Naive B cell (primary cell): ENCODE measurements around the gene FSIP1. TPM values are rescaled to one million over a fixed set of nuclear protein-coding genes. Genes with fewer than 3 reads are reported as not detected.

Experiments used
- ATAC-seq, 2 donors: fragments of 150-1000 bp; cut with Tn5 transposase; 2 replicates each; pipeline ENCODE4 v1.10.0; 2021; ENCODE audit warnings: low read depth in 2 of 2, mild to moderate bottlenecking in 2 of 2, moderate library complexity in 2 of 2
- DNase-seq: peaks from one replicate; pipeline ENCODE4 v3.0.0; 2022
- H3K27ac Mint-ChIP-seq, 6 donors: one replicate each; pipeline ENCODE4 v1.8.0; 2020 to 2022; ENCODE audit warnings: mild to moderate bottlenecking in 6 of 6, mixed read lengths in 6 of 6, moderate library complexity in 5 of 6, inconsistent platforms in 2 of 6
- H3K27me3 Mint-ChIP-seq, 3 donors: one replicate each; pipeline ENCODE4 v1.8.0; 2021 to 2022; ENCODE audit warnings: mixed read lengths in 3 of 3, mild to moderate bottlenecking in 1 of 3
- H3K36me3 Mint-ChIP-seq, 2 donors: one replicate each; pipeline ENCODE4 v1.8.0; 2020 to 2022; ENCODE audit warnings: mixed read lengths in 2 of 2, inconsistent platforms in 1 of 2, mild to moderate bottlenecking in 1 of 2
- H3K4me1 Mint-ChIP-seq, 3 donors: one replicate each; pipeline ENCODE4 v1.8.0; 2020 to 2022; ENCODE audit warnings: mixed read lengths in 3 of 3, inconsistent platforms in 1 of 3, mild to moderate bottlenecking in 1 of 3, moderate library complexity in 1 of 3
- H3K4me3 Mint-ChIP-seq, 8 donors: one replicate each; pipeline ENCODE4 v1.8.0; 2020 to 2022; ENCODE audit warnings: mild to moderate bottlenecking in 8 of 8, mixed read lengths in 8 of 8, moderate library complexity in 8 of 8, inconsistent platforms in 2 of 8
- H3K9me3 Mint-ChIP-seq, 7 donors: one replicate each; pipeline ENCODE4 v1.8.0; 2020 to 2022; ENCODE audit warnings: mixed read lengths in 7 of 7, mild to moderate bottlenecking in 5 of 7, inconsistent platforms in 2 of 7, moderate library complexity in 1 of 7
- polyA plus RNA-seq, 6 donors: library from polyadenylated mRNA; unstranded; fragments of 300-500 nt; fragmentation: Illumina TruSeq; gene quantifications; one replicate each; pipeline ENCODE4 v1.2.3, GENCODE V29; 2021; ENCODE audit warnings: low read depth in 6 of 6

FSIP1 gene
- polyA plus RNA-seq, 6 donors from 2014 or later = 0.14 to 0.44 (median 0.27) TPM

DNA sequence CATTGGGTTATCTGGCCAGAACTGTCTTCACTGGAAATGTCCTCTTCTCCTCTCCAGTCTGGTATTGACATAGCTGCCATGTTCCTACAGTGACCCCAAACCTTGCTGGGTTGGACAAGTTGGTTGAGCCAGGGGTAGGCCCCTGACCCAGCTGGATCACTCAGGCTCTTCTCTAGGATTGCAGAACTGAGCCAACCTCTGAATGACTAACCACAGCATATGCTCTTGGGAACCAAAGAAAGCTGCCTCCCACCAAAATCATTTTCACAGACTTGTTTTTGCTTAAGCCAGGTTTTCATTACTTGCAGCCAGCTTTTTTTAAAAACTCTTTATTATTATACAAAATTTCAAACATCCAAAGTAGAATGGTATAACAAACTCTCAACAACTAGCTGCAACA, 41.4 kb downstream of the FSIP1 start:
- Mint-ChIP-seq H3K9me3 (no peaks in the 10 kb centered on the region), H3K27me3 (peaks cover 0 to 4% (median 0%) of the 10 kb centered on the region in 3 donors), H3K4me1 (no peaks in the 10 kb centered on the region), H3K4me3 (no peak overlapping the region), H3K36me3 (no peaks in the 10 kb centered on the region), H3K27ac (no peak overlapping the region)
- DNase-seq = no peak
- no peak for ATAC-seq

DNA sequence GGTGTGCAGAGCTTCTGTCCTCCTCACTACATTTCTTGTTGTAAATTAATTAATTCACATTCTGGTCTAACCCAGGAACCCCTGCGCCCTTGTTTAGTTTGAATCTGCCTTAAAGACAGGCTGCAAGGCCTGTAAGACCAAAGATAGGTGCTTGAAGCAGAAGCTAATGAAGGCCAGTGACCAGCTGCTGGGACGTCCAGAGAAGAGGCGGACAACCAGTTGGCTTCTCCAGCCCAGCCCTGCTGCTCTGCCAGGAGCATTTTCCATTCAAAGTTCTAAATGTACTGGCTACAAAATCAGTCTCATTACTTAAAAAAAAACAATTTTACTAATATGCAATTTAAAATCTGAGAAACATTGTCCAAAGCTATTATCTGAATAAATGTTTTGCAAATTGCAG, 43.6 kb downstream of the FSIP1 start:
- no peak for DNase-seq
- no peaks in the 10 kb centered on the region for H3K4me1 Mint-ChIP-seq
- ATAC-seq = no peak

DNA sequence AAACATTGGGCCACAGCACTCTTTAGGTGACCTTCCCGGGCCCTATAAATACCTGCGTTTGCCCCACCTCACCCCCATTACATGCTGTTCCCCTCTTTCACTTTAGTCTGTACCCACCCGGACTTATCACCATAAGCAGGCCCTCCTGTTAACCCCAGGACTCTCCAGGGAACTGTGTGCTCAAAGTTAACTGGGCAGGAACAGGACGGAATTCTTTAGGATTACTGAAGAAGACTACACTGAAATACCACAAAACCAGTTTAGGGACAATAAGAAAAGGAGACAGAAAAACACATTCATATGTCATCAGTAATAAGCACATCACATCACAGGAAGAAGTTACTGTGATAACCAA, 45.5 kb downstream of the FSIP1 start:
- Mint-ChIP-seq H3K36me3 (no peaks in the 10 kb centered on the region), H3K9me3 (no peaks in the 10 kb centered on the region), H3K27me3 (peaks cover 0 to under 1% (median 0%) of the 10 kb centered on the region in 3 donors), H3K4me3 (no peak overlapping the region), H3K4me1 (no peaks in the 10 kb centered on the region), H3K27ac (no peak overlapping the region)
- no peak for DNase-seq
- ATAC-seq = no peak

More for the DNA sequence above, 43.6 kb downstream of the FSIP1 start:
- Mint-ChIP-seq H3K27ac (no peak overlapping the region), H3K4me3 (no peak overlapping the region), H3K9me3 (no peaks in the 10 kb centered on the region), H3K27me3 (peaks cover 0 to under 1% (median 0%) of the 10 kb centered on the region in 3 donors), H3K36me3 (no peaks in the 10 kb centered on the region)

DNA sequence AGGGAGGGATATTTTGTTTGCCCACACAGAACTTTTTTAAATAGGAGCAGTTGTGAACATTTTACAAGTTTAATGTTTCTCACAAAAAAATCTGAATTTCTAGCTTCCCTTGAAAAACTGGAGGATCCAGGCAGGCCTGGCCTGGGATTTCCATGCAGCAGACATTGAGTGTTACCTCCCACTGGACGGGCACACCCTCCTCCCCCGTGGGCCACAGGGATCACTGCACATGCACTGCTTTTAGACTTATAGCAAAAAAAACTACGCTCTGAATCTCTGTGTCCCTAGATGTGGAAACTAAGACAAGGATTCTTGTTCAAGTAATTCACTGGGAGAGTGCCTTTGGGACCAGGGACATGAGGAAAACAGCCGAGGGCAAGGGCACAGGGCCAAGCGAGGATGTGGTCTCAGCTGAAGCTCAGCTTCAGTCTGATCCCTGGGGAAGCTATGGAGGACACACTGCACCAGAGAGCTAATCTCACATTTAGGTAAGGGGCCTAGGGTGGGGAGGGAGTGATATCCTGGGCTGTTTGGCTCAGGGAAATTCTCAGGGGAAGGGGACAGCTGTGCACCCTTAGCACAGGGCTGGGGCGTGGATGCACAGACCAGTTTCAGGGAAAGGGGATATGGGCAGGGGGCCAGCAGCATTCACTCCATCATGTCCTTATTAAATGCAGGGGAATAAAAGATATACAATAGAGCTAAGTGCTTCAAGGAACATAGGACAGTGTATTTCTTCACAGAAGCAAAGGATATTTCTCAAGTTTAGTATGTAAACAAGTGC, 46.0 kb downstream of the FSIP1 start:
- H3K4me1 Mint-ChIP-seq = no peaks in the 10 kb centered on the region
- no peak overlapping the region for H3K4me3 Mint-ChIP-seq
- ATAC-seq (no peak), DNase-seq (no peak)
- peaks cover 0 to 7% (median 0%) of the 10 kb centered on the region in 3 donors for H3K27me3 Mint-ChIP-seq
- H3K27ac Mint-ChIP-seq = peak overlapping the region in 1 of 6 donors; percentile 29
- H3K36me3 Mint-ChIP-seq = no peaks in the 10 kb centered on the region
- H3K9me3 Mint-ChIP-seq = no peaks in the 10 kb centered on the region

DNA sequence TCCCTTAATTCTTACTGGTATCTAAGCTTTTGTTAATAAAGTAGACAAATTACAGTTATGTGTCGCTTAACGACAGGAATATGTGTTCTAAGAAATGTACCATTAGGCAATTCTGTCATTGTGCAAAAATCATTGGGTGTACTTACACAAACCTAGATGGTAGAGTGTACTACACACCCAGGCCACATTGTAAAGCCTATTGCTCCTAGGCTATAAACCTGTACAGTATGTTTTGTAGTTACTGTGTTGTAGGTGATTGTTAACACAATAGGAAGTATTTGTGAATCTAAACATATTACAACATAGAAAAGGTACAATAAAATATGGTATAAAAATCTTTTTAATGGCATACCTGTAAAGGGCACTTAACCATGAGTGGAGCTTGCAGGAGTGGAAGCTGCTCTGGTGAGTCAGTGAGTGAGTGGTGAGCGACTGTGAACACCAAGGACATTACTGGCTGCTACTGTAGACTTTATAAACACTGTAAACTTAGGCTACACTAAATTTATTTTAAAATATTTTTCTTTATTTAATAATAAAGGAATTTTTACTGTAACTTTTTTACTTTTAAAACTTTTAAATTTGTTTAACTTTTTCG, 47.4 kb downstream of the FSIP1 start:
- no peaks in the 10 kb centered on the region for H3K36me3 Mint-ChIP-seq
- no peak overlapping the region for H3K4me3 Mint-ChIP-seq
- DNase-seq = no peak
- no peak for ATAC-seq
- peaks cover 0 to 8% (median 0%) of the 10 kb centered on the region in 3 donors for H3K27me3 Mint-ChIP-seq
- H3K9me3 Mint-ChIP-seq = no peaks in the 10 kb centered on the region
- no peaks in the 10 kb centered on the region for H3K4me1 Mint-ChIP-seq
- no peak overlapping the region for H3K27ac Mint-ChIP-seq

DNA sequence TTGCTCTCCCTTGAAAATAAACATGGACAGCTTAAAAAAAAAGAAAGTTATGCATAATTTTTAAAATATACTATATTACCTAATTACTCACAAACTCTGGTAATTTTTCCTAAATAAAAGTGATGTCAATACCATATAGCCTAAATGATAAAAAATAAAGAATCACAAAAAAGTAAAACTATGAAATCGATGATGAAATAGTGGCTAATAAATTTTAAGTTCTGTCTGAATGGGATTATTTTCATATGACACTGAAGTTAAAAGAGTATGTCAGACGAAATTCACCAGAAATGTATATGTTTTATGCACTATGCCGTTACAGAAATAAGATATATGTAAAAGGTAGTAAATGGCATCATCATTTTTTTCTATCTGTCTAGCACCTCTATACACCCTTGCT, 51.4 kb downstream of the FSIP1 start:
- ATAC-seq (no peak), DNase-seq (no peak)
- H3K9me3 Mint-ChIP-seq = peaks cover 0 to 5% (median 0%) of the 10 kb centered on the region in 7 donors
- no peaks in the 10 kb centered on the region for H3K36me3 Mint-ChIP-seq
- H3K27ac Mint-ChIP-seq = no peak overlapping the region
- no peak overlapping the region for H3K4me3 Mint-ChIP-seq
- no peaks in the 10 kb centered on the region for H3K4me1 Mint-ChIP-seq
- H3K27me3 Mint-ChIP-seq = peaks cover 0 to 25% (median 0%) of the 10 kb centered on the region in 3 donors

DNA sequence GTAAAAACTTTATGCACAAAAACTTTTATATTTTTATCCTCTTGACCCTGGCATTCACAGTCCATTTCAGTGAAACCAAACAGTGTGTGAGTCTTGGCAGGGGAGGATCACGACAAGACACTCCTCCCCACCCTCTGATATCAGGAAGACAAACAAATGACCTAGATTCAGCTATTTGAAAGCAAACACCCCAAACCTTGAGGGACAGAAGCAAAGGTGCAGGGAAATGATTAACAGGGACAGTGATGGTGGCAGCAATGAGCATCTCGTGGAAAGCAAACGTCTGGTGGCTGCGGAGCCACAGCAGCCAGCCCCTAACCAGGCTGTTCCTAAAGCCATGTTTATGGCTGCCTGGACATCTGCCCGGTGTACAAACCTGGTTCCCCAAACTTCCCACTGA, 52.1 kb downstream of the FSIP1 start:
- H3K4me3 Mint-ChIP-seq = no peak overlapping the region
- H3K9me3 Mint-ChIP-seq = peaks cover 0 to 5% (median 0%) of the 10 kb centered on the region in 7 donors
- H3K27me3 Mint-ChIP-seq = peaks cover 0 to 25% (median 0%) of the 10 kb centered on the region in 3 donors
- no peaks in the 10 kb centered on the region for H3K4me1 Mint-ChIP-seq
- no peak for ATAC-seq
- H3K27ac Mint-ChIP-seq = no peak overlapping the region
- no peaks in the 10 kb centered on the region for H3K36me3 Mint-ChIP-seq
- DNase-seq = no peak

DNA sequence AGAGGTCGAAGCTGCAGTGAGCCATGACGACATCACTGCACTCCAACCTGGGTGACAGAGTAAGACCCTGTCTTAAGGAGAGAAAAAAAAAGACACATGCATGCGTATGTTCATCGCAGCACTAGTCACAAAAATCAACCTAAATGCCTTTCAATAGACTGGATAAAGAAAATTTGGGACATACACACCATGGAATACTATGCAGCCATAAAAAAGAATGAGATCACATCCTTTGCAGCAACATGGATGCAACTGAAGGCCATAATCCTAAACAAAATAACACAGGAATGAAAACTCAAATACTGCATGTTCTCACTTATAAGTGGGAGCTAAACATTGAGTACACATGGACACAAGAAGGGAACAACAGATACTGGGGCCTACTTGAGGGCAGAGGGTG, 53.1 kb downstream of the FSIP1 start:
- H3K27ac Mint-ChIP-seq = no peak overlapping the region
- H3K27me3 Mint-ChIP-seq = peaks cover 0 to 25% (median 0%) of the 10 kb centered on the region in 3 donors
- peaks cover 0 to 5% (median 0%) of the 10 kb centered on the region in 7 donors for H3K9me3 Mint-ChIP-seq
- ATAC-seq (no peak), DNase-seq (no peak)
- no peak overlapping the region for H3K4me3 Mint-ChIP-seq
- H3K4me1 Mint-ChIP-seq = no peaks in the 10 kb centered on the region
- H3K36me3 Mint-ChIP-seq = no peaks in the 10 kb centered on the region

DNA sequence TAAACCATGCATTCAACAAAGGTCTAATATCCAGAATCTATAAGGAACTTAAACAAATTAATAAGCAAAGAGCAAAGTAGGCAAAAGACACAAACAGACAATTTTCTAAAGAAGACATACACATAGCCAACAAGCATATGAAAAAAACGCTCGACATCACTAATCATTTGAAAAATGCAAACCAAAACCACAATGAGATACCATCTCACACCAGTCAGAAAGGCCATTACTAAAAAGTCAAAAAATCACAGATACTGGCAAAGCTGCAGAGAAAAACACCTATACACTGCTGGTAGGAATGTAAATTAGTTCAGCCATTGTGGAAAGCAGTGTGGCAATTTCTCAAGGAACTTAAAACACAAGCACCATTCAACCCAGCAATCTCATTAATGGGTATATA, 53.8 kb downstream of the FSIP1 start:
- Mint-ChIP-seq H3K4me3 (no peak overlapping the region), H3K27ac (no peak overlapping the region), H3K9me3 (peaks cover 0 to 5% (median 0%) of the 10 kb centered on the region in 7 donors), H3K4me1 (no peaks in the 10 kb centered on the region), H3K36me3 (no peaks in the 10 kb centered on the region), H3K27me3 (peaks cover 0 to 25% (median 0%) of the 10 kb centered on the region in 3 donors)
- no peak for DNase-seq
- no peak for ATAC-seq

DNA sequence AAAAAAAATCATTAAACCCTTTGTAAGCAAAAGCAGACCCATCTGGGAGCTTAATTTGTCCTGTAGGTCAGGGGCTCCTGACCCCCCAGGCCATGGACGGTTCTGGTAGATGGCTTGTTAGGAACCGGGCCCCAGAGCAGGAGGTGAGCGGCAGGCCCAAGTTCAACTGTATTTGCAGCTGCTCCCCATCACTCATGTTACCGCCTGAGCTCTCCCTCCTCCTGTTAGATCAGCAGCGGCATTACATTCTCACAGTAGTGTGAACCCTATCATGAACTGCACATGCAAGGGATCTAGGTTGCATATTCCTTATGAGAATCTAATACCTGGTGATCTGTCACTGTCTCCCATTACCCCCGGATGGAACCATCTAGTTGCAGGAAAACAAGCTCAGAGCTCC, 60.7 kb downstream of the FSIP1 start:
- H3K9me3 Mint-ChIP-seq = no peaks in the 10 kb centered on the region
- no peaks in the 10 kb centered on the region for H3K4me1 Mint-ChIP-seq
- no peak overlapping the region for H3K4me3 Mint-ChIP-seq
- ATAC-seq (no peak), DNase-seq (no peak)
- H3K27ac Mint-ChIP-seq = peak overlapping the region in 1 of 6 donors; percentile 35
- no peaks in the 10 kb centered on the region for H3K27me3 Mint-ChIP-seq
- H3K36me3 Mint-ChIP-seq = no peaks in the 10 kb centered on the region

DNA sequence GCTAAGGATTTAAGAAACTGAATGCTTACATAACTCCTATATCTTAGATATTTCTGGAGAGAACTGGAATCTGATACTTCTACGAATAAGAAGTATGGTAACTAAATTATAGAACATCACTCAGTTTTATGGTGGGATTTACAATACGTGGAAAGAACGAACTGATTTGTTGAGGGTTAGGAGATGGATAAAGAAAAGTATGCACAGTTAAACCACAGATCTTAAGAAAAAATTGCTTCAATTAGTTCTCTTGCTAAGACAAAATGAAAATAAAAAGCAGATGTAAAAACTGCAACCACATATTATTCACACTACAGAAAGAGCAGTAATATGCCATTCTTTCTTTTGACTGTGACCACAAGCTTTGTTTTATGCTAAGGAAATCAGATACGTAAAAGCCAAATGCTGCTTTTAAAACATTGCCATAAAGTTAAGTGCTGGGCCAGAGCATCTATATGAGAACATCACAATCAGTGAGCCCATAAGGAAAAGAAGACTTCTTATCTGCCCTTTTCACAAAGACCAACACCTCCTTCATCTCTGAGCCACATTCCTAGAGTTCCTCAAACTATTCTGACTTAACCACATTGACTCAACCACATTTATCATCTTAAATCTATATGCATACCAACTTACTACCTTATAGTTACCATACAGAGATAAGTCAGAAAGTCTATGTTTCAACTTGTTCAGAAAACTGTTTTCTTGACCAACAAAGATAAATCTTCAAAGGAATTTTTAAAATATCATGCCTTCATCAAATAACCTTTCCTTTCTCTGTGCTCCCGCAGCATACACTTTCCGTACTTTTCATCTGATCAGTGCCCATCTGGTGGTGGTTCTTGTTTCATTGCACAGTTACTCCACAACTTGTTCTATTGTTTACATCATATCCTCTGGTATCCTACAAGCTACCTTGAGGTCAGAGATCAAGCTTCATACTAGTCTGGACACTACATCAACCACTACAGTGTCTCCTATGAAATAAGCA, 61.7 kb downstream of the FSIP1 start:
- H3K4me3 Mint-ChIP-seq = no peak overlapping the region
- no peaks in the 10 kb centered on the region for H3K36me3 Mint-ChIP-seq
- no peaks in the 10 kb centered on the region for H3K4me1 Mint-ChIP-seq
- peaks cover 0 to under 1% (median 0%) of the 10 kb centered on the region in 7 donors for H3K9me3 Mint-ChIP-seq
- no peak for ATAC-seq
- DNase-seq = no peak
- H3K27ac Mint-ChIP-seq = no peak overlapping the region
- no peaks in the 10 kb centered on the region for H3K27me3 Mint-ChIP-seq

DNA sequence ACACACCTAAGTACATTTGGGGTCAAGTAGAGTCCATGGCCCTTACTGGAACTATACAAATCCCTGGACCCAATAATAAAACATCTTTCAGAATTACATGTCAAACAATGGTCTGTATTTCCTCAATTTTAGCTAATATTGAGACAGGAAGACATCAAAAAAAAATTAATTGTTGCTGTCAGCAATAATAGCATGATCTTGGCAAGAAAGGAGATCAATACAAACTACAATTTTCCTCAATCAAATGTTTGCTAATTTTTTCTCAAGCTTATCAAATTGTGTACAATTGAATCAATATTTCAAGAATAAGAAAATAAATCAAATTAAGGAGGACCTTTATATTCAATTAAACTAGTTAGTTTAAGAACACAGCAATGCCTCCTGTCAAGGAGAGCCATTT, 62.6 kb downstream of the FSIP1 start:
- no peak overlapping the region for H3K27ac Mint-ChIP-seq
- H3K4me3 Mint-ChIP-seq = no peak overlapping the region
- no peak for ATAC-seq
- no peaks in the 10 kb centered on the region for H3K36me3 Mint-ChIP-seq
- no peak for DNase-seq
- H3K27me3 Mint-ChIP-seq = no peaks in the 10 kb centered on the region
- H3K4me1 Mint-ChIP-seq = no peaks in the 10 kb centered on the region
- peaks cover 0 to 5% (median 0%) of the 10 kb centered on the region in 7 donors for H3K9me3 Mint-ChIP-seq

DNA sequence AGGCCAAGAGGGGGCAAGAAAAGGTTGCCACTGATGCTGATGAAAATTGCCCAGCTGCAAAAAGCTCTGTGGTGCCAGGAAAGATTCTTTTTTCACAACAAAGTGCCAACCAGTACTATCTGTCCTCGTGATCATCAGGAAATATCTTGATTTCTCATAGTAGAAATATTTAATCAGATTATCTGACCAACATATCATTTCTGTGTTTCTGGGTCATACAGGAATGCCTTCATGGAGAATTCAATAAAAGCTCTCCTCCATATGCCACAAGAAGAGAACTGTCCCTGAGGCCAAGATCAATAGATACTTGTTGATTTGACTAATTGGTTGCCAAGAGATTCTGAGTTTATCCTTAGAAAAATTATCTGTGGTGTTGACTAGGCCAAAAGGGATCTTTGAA, 63.5 kb downstream of the FSIP1 start:
- Mint-ChIP-seq H3K27me3 (no peaks in the 10 kb centered on the region), H3K36me3 (no peaks in the 10 kb centered on the region), H3K4me1 (no peaks in the 10 kb centered on the region), H3K4me3 (no peak overlapping the region), H3K9me3 (peaks cover 0 to 5% (median 0%) of the 10 kb centered on the region in 7 donors), H3K27ac (no peak overlapping the region)
- ATAC-seq (no peak), DNase-seq (no peak)
